A549 (cell line): Measurements from ENCODE around the gene GALNT16. TPM values are rescaled to one million over a fixed set of nuclear protein-coding genes. Genes with fewer than 3 reads are reported as not detected.

Source experiments
- ATAC-seq, 2 experiments: fragments of 200-7000 bp in 1 of 2; fragments of >200 bp in 1 of 2; cut with Nextera tagmentation in 1 of 2; cut with Tn5 transposase in 1 of 2; 3 replicates each; pipeline versions ENCODE4 v1.8.0 to v1.9.1; 2018 to 2020; ENCODE audit warnings: mild to moderate bottlenecking in 1 of 2, moderate library complexity in 1 of 2
- CTCF ChIA-PET: fragments of 300-600 bp; sonication (Branson Sonifier 250); formaldehyde crosslinking; extraction: SDS; loops from one replicate; lab custom pipeline; 2021; ENCODE audit warnings: antibody characterized with exemption, inconsistent platforms; lab: Yijun Ruan, JAX
- POLR2A ChIA-PET: fragments of 350-600 bp; formaldehyde crosslinking; extraction: SDS; loops from one replicate; lab custom pipeline; 2021; ENCODE audit warnings: antibody characterized with exemption, inconsistent platforms; lab: Yijun Ruan, JAX
- DNase-seq, 2 experiments: peaks; one replicate each; pipeline versions ENCODE4 v3.0.0 to v3.0.0-alpha.2; 2011 to 2016; ENCODE audit warnings: low read depth in 1 of 2, low spot score in 1 of 2
- FAIRE-seq: peaks from 2 replicates; lab custom pipeline; 2011; peaks lifted over from hg19 to GRCh38; lab: Jason Lieb, UNC
- H3K27ac ChIP-seq, 2 experiments: fragments of >200 bp; sonication (Bioruptor Twin); formaldehyde crosslinking; 3 replicates each; pipeline ENCODE4 v1.5.1; 2016 to 2017
- H3K4me1 ChIP-seq: fragments of >200 bp; sonication (Bioruptor Twin); formaldehyde crosslinking; 3 replicates; pipeline ENCODE4 v1.6.1; 2016
- H3K4me2 ChIP-seq: fragments of >200 bp; sonication (Bioruptor Twin); formaldehyde crosslinking; 3 replicates; pipeline ENCODE4 v1.6.1; 2016
- H3K4me3 ChIP-seq: fragments of >200 bp; sonication (Bioruptor Twin); formaldehyde crosslinking; 3 replicates; pipeline ENCODE4 v1.5.1; 2016
- H3K9me3 ChIP-seq: fragments of >200 bp; sonication (Bioruptor Twin); formaldehyde crosslinking; 3 replicates; pipeline ENCODE4 v1.6.1; 2016
- CBX8 ChIP-seq: fragments of 200-600 bp; sonication (generic); IDR thresholded peaks from 2 replicates; pipeline ENCODE4 v1.6.1; 2016
- CEBPB ChIP-seq, 2 experiments: fragments of >200 bp in 1 of 2; sonication (Bioruptor Twin) in 1 of 2; formaldehyde crosslinking in 1 of 2; IDR thresholded peaks; 2 replicates each; pipeline ENCODE4 v1.6.1; 2012 to 2016
- EHF ChIP-seq: fragments of 250-450 bp; sonication (Bioruptor Pico); IDR thresholded peaks from 2 replicates; pipeline ENCODE4 v1.5.0; 2020; ENCODE audit warnings: mild to moderate bottlenecking
- EP300 ChIP-seq, 2 experiments: fragments of >200 bp; sonication (Bioruptor Twin); formaldehyde crosslinking; IDR thresholded peaks; 2 replicates in 1 of 2; 3 replicates in 1 of 2; pipeline ENCODE4 v1.6.1; 2016 to 2017
- FOXS1 ChIP-seq: fragments of 250-450 bp; sonication (Bioruptor Pico); IDR thresholded peaks from 2 replicates; pipeline ENCODE4 v1.5.0; 2020; ENCODE audit warnings: mild to moderate bottlenecking, moderate library complexity
- GATA3 ChIP-seq: IDR thresholded peaks from 2 replicates; pipeline ENCODE4 v1.6.1; 2012; ENCODE audit warnings: borderline replicate concordance
- HOXA7 ChIP-seq: fragments of 250-450 bp; sonication (Bioruptor Pico); IDR thresholded peaks from 2 replicates; pipeline ENCODE4 v1.5.0; 2020; ENCODE audit warnings: mild to moderate bottlenecking, moderate library complexity
- HOXB13 ChIP-seq: fragments of 250-450 bp; sonication (Bioruptor Pico); IDR thresholded peaks from 2 replicates; pipeline ENCODE4 v1.5.0; 2020; ENCODE audit warnings: low read depth, mild to moderate bottlenecking, moderate library complexity
- HOXB5 ChIP-seq: fragments of 250-450 bp; sonication (Bioruptor Pico); IDR thresholded peaks from 2 replicates; pipeline ENCODE4 v1.5.0; 2020; ENCODE audit warnings: mild to moderate bottlenecking, moderate library complexity
- JUN ChIP-seq, 2 experiments: fragments of >200 bp; sonication (Bioruptor Twin); formaldehyde crosslinking; IDR thresholded peaks; 2 replicates in 1 of 2; 3 replicates in 1 of 2; pipeline ENCODE4 v1.6.1; 2016 to 2017
- MAFK ChIP-seq: fragments of 450-650 bp; IDR thresholded peaks from 2 replicates; pipeline ENCODE4 v1.6.1; 2014; ENCODE audit not compliant: partially characterized antibody
- MAZ ChIP-seq: fragments of 150-350 bp; IDR thresholded peaks from 2 replicates; pipeline ENCODE4 v1.6.1; 2014; ENCODE audit warnings: antibody characterized with exemption, low read depth, low read length, borderline replicate concordance
- NFE2L2 ChIP-seq: fragments of 150-350 bp; conservative IDR thresholded peaks from 2 replicates; pipeline ENCODE4 v1.6.1; 2014; ENCODE audit warnings: low read length
- NPAS2 ChIP-seq: fragments of 250-450 bp; sonication (Bioruptor Pico); IDR thresholded peaks from 2 replicates; pipeline ENCODE4 v1.8.0; 2022; ENCODE audit warnings: mild to moderate bottlenecking, moderate library complexity, borderline replicate concordance
- NR3C1 ChIP-seq: fragments of >200 bp; sonication (Bioruptor Twin); formaldehyde crosslinking; IDR thresholded peaks from 3 replicates; pipeline ENCODE4 v1.6.1; 2017
- RARB ChIP-seq: fragments of 250-450 bp; sonication (Bioruptor Pico); IDR thresholded peaks from 2 replicates; pipeline ENCODE4 v1.8.0; 2021; ENCODE audit warnings: mild to moderate bottlenecking, moderate library complexity
- SREBF2 ChIP-seq: fragments of 450-650 bp; IDR thresholded peaks from 2 replicates; pipeline ENCODE4 v1.6.1; 2014; ENCODE audit warnings: mild to moderate bottlenecking, moderate library complexity
- USF2 ChIP-seq: fragments of 450-650 bp; IDR thresholded peaks from 2 replicates; pipeline ENCODE4 v1.6.1; 2014; ENCODE audit warnings: antibody characterized with exemption
- ZC3H11A ChIP-seq: fragments of 450-650 bp; IDR thresholded peaks from 2 replicates; pipeline ENCODE4 v1.6.1; 2014; ENCODE audit warnings: antibody characterized with exemption, mild to moderate bottlenecking
- ZNF302 ChIP-seq: fragments of 250-450 bp; sonication (Bioruptor Pico); IDR thresholded peaks from 2 replicates; pipeline ENCODE4 v1.9.0; 2021; ENCODE audit warnings: inconsistent platforms, mild to moderate bottlenecking, moderate library complexity
- WGBS: methylation state at CpG from one replicate; pipeline ENCODE4 v1.1.6; 2017; ENCODE audit errors: missing lambda C conversion rate; 5-methylcytosine and 5-hydroxymethylcytosine counted together
- polyA plus RNA-seq, 4 experiments: library from polyadenylated mRNA; depleted of rRNA in 3 of 4; stranded (reverse); fragments of >200 nt; fragmentation: RNase III in 1 of 4; extraction: RNeasy Plus Mini Kit Qiagen cat#74134 plus additional on column Dnase treatment in 1 of 4; gene quantifications; 2 replicates in 3 of 4; 3 replicates in 1 of 4; pipeline ENCODE4 v1.2.3, GENCODE V29; 2011 to 2017
- TF ChIP-seq, protein P1 (sequence below): fragments of 200-600 bp; sonication (generic); IDR thresholded peaks from 2 replicates; pipeline ENCODE4 v1.6.1; 2016; ENCODE audit warnings: antibody characterized with exemption, mild to moderate bottlenecking, moderate library complexity
- TF ChIP-seq, protein P2 (sequence below): IDR thresholded peaks from 2 replicates; pipeline ENCODE4 v1.6.1; 2012; ENCODE audit warnings: low read depth, borderline replicate concordance

The GALNT16 gene
- polyA plus RNA-seq, 2 of the 4 experiments (the other 2 are of a cell fraction), result 2.8 to 3.4 TPM

DNA sequence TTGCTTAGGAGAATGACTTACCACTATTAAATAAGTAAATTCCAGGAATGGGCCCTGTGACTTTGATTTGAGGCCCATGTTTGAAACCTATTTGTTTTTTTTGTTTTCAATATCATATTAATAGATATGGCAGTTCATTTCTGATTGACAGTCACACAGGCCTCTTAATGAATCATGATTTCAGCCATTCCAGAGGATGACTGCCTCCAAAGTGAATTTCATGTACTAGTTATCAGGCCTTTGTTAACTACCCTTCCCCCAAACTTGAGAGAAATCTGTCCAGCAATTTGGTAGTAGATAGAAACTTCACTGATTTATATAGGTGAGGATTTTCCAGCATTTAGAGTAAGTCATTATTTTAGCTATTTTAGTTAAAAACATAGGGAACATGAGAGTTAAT, 25.9 kb upstream of the GALNT16 start:
- POLR2A ChIA-PET, result no interaction called here

DNA sequence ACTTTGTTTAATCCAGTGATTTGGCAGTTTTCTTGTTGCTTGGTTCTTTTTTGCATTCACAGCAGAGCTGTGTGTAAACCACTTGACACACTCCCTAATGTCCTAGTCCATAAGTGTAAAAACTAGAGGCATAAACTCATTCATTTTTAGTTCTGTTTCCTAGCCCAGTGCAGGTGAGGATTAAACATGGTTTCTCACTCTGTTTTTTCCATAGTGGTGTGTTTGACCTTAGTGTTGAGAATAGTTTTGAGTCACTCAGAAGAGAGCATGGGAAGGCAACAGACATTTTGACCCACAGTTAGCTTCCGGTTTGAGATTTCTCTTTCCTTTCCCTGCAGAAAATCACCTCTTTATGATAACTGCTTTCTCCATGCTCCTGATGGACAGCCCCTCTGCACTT, 24.2 kb upstream of the GALNT16 start:
- H3K9me3 ChIP-seq, result no peaks in the 10 kb centered on the region
- H3K27ac ChIP-seq, result no peak overlapping the region
- no peak for FAIRE-seq
- TF ChIP-seq CEBPB (IDR thresholded peaks at IDR 0.05), result no peak
- no peak for TF ChIP-seq JUN (IDR thresholded peaks at IDR 0.05)
- TF ChIP-seq CBX8, result no peak
- TF ChIP-seq MAFK, result no peak
- no peak for TF ChIP-seq MAZ
- TF ChIP-seq NR3C1, result no peak
- TF ChIP-seq ZNF302, result no peak
- TF ChIP-seq, protein P1, sequence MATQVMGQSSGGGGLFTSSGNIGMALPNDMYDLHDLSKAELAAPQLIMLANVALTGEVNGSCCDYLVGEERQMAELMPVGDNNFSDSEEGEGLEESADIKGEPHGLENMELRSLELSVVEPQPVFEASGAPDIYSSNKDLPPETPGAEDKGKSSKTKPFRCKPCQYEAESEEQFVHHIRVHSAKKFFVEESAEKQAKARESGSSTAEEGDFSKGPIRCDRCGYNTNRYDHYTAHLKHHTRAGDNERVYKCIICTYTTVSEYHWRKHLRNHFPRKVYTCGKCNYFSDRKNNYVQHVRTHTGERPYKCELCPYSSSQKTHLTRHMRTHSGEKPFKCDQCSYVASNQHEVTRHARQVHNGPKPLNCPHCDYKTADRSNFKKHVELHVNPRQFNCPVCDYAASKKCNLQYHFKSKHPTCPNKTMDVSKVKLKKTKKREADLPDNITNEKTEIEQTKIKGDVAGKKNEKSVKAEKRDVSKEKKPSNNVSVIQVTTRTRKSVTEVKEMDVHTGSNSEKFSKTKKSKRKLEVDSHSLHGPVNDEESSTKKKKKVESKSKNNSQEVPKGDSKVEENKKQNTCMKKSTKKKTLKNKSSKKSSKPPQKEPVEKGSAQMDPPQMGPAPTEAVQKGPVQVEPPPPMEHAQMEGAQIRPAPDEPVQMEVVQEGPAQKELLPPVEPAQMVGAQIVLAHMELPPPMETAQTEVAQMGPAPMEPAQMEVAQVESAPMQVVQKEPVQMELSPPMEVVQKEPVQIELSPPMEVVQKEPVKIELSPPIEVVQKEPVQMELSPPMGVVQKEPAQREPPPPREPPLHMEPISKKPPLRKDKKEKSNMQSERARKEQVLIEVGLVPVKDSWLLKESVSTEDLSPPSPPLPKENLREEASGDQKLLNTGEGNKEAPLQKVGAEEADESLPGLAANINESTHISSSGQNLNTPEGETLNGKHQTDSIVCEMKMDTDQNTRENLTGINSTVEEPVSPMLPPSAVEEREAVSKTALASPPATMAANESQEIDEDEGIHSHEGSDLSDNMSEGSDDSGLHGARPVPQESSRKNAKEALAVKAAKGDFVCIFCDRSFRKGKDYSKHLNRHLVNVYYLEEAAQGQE, result no peak
- TF ChIP-seq FOXS1 (CRISPR knock-in tag), result no peak
- TF ChIP-seq GATA3, result no peak
- no peak for TF ChIP-seq NPAS2 (CRISPR knock-in tag)
- TF ChIP-seq HOXB13 (CRISPR knock-in tag), result no peak
- TF ChIP-seq SREBF2, result no peak
- 88% methylated on average over 1 of the region's 1 CpG for WGBS
- ChIA-PET CTCF (interaction anchor here (1.3 to 3.4 kb wide), 6 partner anchors 7 to 224 kb away, joined by 4 to 19 read pairs (median 6); partner anchors contain the start of gene GALNT16), POLR2A (no interaction called here)
- H3K4me2 ChIP-seq, result no peak overlapping the region
- no peaks in the 10 kb centered on the region for H3K4me1 ChIP-seq
- no peak for ATAC-seq
- DNase-seq, result no peak
- H3K4me3 ChIP-seq, result no peak overlapping the region

More for the DNA sequence above, 25.9 kb upstream of the GALNT16 start:
- Histone ChIP-seq H3K4me1 (no peaks in the 10 kb centered on the region), H3K4me3 (no peak overlapping the region)
- ATAC-seq (no peak), FAIRE-seq (no peak)
- TF ChIP-seq ZC3H11A (no peak), NPAS2 (CRISPR knock-in tag) (no peak), RARB (no peak), EHF (CRISPR knock-in tag) (no peak), EP300 (IDR thresholded peaks at IDR 0.05) (no peak)
- TF ChIP-seq, all 56 proteins: peak for 0
- H3K9me3 ChIP-seq, result no peaks in the 10 kb centered on the region
- no peak overlapping the region for H3K4me2 ChIP-seq
- CTCF ChIA-PET, result interaction anchor here (0.9 to 3.4 kb wide), 5 partner anchors 9 to 226 kb away, joined by 3 to 19 read pairs (median 3); no protein-coding TSS in a partner anchor
- DNase-seq, result no peak
- no peak overlapping the region for H3K27ac ChIP-seq

DNA sequence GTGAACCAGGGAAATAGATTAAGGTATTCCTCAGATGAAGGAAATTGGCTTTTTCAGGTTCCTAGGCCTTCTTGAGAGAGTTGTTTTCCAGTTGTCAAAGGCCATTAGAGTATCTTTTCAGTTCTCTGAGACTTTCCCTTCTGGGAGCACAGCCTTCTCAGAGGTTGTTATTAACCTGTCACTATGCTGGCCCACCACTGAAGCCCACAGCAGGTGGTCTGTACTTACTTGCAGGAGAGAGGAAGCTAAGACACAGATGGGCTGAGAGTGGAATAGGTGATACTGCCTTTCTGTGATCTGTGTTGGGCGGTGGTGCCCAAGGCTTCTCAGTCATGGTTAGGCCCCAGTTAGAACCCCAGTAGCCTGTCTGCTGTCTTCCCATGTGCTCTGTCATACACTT, 22.8 kb upstream of the GALNT16 start:
- no peak for ATAC-seq
- TF ChIP-seq HOXB5 (no peak), USF2 (no peak), HOXA7 (CRISPR knock-in tag) (no peak), NFE2L2 (no peak)
- TF ChIP-seq, protein P2, sequence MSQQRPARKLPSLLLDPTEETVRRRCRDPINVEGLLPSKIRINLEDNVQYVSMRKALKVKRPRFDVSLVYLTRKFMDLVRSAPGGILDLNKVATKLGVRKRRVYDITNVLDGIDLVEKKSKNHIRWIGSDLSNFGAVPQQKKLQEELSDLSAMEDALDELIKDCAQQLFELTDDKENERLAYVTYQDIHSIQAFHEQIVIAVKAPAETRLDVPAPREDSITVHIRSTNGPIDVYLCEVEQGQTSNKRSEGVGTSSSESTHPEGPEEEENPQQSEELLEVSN, result no peak
- CTCF ChIA-PET, result interaction anchor here (1.0 to 1.4 kb wide), 2 partner anchors 15 to 86 kb away, joined by 3 to 4 read pairs; no protein-coding TSS in a partner anchor

More for the DNA sequence above, 22.8 kb upstream of the GALNT16 start:
- H3K4me1 ChIP-seq, result no peaks in the 10 kb centered on the region
- no peak overlapping the region for H3K4me2 ChIP-seq
- FAIRE-seq (no peak), DNase-seq (no peak)
- 100% methylated on average over 1 of the region's 1 CpG for WGBS
- H3K9me3 ChIP-seq, result no peaks in the 10 kb centered on the region
- no peak overlapping the region for H3K4me3 ChIP-seq
- POLR2A ChIA-PET, result no interaction called here
- H3K27ac ChIP-seq, result no peak overlapping the region
